ENCODE measurements around the gene CERS1.

The CERS1 gene

GRCh38 chr19:18898607-18899408 lies 2.9 kb upstream of the CERS1 start:
- DNase-seq (ENCODE audit: low read depth in 2 of 2, low spot score in 1 of 2) = no peak

- DNase-seq (ENCODE audit: low read depth in 2 of 2, low spot score in 1 of 2) = no peak
These were observed 2.2 kb upstream of the CERS1 start for GRCh38 chr19:18898081-18898606.

GRCh38 chr19:18897094-18898029 lies 1.4 kb upstream of the CERS1 start:
- DNase-seq (ENCODE audit: low read depth in 2 of 2, low spot score in 1 of 2) = no peak

DNA sequence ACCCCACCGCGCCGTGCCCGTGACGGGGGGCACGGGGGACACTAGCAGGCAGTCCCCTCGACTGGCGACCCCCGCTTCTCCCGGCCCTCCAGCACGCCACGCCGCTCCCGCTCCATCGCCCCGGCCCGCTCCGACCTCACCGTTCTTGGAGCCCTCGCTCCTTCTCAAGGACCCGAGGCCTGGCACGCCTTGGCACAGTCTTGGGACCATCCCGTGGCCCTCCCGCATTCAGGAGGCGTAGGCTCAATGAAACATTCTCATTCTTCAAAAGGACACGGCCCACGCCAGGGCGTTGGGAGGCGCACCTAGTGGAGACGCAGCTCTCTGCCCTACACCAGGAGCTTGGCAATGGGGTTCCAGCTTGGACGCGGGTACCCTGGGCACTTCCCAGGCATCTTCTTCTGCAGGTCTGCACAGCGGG lies 473 bp upstream of the CERS1 start:
- no peak for DNase-seq (ENCODE audit: low read depth in 2 of 2, low spot score in 1 of 2)

DNA sequence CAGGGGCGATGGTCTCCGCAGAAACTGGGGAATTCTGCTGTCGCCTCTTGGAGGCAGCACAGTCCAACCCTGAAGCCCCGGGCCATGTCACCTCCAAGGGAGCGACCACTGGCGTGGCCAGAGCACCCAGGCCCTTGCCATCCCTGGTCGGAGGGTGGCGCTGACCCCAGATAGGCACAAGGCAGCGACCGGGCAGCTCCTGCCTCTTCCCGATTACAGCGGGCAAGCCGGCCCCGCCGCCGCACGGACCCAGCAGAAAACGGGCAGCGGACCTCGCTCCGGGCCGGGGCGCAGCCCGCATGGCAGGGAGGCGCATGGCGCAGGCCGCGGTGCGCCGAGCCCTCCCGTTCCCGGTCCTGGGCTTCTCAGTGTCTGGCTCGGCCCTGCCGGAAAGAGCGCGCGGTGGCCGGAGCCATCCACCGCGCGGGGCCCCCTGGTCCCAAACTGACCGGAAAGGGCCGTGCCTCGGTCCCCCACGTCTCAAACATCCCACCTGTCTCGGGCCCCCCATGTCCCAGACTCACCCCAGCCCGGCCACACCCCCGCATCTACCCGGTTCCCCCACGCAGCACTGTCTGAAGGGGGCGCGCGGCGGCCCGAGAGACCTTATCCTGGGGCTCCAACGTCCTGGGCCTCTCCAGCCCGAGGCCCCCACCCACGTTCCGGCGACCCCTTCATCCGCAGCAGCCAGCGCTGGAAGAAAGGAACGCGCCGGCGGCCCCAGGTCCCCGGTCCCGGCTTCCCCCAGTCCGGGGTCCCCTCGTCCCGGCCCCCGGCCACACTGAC lies 727 bp downstream of the CERS1 start:
- no peak for DNase-seq (ENCODE audit: low read depth in 2 of 2, low spot score in 1 of 2)

DNA sequence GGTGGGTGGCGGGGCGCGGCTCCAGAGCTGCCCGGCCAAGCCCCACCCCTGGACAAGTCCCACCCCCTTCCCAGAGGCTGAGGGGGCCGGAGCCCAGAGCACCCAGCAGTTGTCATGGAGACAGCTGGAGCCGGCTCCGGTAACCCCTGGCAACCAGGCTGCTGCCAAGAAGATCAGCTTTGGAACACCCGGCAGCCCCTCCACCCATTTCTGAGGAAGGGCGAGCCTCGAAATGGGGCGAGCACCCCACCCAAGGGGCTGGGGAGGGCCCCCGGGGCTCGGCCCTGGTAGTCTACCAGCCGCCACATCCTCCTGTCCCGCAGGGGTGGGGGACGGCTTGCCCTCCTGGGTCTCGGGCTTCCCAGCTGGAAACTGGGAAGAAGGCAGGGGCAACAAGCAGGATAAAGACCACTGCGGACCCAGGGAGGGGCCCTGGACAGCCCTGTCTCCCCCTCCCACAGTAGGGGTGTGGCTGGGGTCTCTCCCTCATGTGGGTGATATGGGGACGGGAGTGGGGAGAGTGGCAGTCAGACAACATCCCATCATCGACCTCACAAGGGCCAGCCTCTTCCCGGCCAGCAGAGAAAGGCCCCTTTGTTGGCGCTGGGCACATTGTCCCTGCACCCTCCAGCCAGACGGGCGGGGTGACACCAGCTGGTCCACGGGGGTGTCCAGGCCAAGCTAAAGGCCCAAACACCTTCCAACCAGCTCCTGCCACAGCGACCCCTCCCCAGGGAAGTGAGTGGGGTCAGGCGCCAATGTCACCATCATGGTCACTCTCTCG lies 1.5 kb downstream of the CERS1 start:
- no peak for DNase-seq (ENCODE audit: low read depth in 2 of 2, low spot score in 1 of 2)

DNA sequence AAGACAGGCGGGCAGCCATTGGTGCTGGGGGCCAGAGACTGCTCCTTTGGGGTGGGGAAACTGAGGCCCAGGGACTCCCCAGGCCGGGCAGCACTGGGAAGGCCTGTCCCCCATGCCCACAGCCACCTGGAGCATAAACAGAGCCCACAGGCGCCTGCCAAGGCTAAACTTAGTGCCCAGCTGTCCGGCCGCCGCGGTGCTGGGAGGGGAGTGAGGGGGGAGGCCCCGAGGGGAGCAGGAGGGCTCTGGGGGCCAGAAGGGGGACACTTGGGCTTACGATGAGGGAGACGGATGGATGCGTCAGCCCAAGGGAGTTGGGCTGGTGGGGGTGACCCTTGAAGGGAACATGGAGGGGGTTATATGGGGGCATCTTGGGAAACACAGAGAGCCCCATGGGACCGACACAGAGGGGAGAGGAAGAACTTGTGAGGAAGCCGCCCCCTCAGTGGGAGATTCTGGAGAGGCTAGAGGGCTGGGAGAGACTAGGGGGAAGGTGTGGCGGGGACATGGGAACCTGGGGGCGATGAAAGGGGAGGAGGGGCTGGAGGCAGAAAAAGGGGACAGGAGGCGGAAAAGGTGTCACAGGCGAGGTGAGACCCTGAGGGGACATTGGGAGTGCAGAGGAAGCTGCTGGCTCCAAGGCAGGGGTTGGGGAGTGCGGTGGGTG lies 2.2 kb downstream of the CERS1 start:
- DNase-seq (ENCODE audit: low read depth in 2 of 2, low spot score in 1 of 2) = no peak

DNA sequence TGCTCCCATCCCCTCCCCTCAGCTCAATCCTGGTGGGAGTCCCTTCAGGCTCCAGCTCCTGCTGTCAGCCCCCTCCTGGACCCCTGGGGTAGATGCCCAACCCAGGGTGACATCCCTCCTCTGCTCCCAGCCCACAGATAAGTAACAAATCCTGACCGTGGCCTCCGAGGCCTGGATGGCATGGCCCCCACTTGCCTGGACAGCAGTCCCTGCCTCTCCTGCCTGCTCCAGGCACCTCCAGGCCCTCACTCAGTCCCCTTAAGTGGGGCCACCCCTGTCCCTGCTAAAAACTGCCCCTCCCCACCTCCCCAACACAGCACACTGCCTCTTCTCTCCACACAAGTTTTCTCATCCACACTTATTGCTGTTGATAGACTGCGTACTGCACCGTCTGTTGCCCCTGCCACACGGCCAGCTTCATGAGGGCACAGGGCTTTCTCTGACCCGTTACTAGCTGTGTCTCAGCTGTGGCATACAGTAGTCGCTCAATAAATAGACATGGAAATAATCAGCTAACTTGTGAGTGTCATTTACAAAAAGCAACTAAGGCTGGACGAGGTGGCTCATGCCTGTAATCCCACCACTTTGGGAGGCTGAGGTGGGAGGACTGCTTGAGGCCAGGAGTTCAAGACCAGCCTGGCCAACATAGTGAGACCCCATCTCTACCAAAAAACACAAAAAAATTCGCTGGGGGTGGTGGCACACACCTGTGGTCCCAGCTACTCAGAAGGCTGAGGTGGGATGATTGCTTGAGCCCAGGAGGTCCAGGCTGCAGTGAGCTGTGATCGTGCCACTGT lies 5.8 kb downstream of the CERS1 start:
- DNase-seq (ENCODE audit: low read depth in 2 of 2, low spot score in 1 of 2) = no peak

GRCh38 chr19:18886972-18887371 lies 9.0 kb downstream of the CERS1 start:
- DNase-seq (ENCODE audit: low read depth in 2 of 2, low spot score in 1 of 2) = no peak

DNA sequence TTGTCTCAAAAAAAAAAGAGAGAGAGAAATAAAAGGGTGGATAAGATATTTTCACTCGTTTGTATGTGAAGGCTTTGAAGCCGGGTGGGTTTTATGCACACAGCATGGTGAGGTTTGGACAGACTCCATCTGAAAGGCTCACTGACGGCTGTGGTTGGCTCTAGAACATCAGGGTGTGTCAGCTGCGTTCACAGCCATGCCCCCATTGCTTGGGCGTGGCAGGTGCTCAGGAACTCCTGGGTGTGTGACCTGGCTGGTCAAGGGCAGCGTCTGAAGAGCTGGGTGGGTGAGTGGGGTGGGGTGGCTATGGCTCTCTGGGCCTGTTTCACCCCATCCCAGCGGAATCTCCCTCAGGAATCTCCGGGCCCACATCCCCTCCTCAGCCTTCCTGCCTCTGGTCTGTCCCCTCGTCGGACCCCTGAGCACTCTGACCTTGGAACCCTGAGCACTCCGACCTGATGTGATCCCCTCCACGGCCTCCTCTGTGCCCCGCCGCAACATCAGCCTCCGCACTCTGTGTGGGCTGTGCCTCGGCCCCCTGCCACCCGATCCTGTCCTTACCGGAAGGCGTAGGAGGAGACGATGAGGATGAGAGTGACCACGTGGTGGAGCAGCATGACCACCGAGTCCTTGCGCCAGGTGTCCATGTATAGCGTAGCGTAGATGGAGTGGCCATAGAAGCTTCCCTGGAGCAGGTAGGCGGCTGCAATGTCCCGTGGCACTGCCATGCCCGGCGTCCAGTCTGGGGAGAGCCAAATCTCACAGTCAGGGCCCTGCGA lies 12.2 kb downstream of the CERS1 start:
- DNase-seq (ENCODE audit: low read depth in 2 of 2, low spot score in 1 of 2) = no peak

- DNase-seq (ENCODE audit: low read depth in 2 of 2, low spot score in 1 of 2) = no peak
These were observed 14.5 kb downstream of the CERS1 start for GRCh38 chr19:18881491-18881890.

DNA sequence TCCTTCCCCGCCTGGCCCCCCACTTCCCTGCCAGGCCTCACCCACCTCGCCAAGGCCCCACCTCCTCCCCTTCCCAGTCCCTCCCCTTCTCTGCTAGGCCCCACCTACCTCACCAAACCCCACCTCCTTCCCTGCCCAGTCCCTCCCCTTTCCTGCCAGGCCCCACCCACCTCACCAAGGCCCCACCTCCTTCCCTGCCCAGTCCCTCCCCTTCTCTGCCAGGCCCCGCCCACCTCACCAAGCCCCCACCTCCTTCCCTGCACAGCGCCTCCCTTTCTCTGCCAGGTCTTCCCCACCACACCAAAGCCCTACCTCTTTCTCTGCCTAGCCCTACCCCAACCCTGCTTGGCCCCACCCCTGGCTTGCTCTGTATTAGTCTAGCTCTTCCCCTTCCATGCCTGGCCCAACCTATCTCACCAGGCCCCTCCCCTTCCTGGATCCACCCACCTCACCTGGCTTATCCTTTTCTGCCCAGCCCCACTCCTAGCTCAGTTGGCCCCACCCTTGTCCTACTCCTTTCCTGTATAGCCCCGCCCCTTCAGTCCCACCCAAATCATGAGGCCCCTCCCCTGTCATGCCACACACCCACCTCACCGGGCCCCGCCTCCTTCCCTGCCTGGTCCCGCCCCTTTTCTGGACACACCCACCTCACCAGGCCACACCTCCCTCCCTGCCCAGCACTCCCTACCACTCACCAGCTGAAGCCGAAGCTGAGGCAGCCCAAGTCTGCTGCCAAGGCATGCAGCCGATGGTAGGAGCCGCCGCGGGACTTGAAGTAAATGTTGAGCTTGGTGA lies 16.2 kb downstream of the CERS1 start:
- no peak for DNase-seq (ENCODE audit: low read depth in 2 of 2, low spot score in 1 of 2)

- no peak for DNase-seq (ENCODE audit: low read depth in 2 of 2, low spot score in 1 of 2)
These were observed 16.9 kb downstream of the CERS1 start for GRCh38 chr19:18878858-18879578.

- DNase-seq (ENCODE audit: low read depth in 2 of 2, low spot score in 1 of 2) = no peak
These were observed 17.7 kb downstream of the CERS1 start for GRCh38 chr19:18878058-18878797.

- no peak for DNase-seq (ENCODE audit: low read depth in 2 of 2, low spot score in 1 of 2)
These were observed 19.1 kb downstream of the CERS1 start for GRCh38 chr19:18876865-18877264.

DNA sequence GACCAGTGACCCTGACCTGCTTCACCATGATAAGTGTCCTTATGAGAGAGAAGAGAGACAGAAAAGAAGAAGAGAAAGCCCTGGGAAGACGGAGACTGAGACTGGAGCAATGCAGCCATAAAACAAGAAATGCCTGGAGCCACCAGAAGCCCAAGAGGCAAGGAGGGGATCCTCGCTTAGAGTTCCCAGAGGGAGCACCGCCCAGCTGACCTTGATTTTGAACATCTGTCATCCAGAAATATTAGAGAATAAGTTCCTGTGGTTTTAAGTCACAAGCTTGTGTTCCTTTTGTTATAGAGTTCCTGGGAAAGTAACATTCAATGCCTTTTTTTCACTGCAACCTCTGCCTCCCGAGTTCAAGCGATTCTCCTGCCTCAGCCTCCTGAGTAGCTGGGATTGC lies 20.2 kb downstream of the CERS1 start:
- DNase-seq (ENCODE audit: low read depth in 2 of 2, low spot score in 1 of 2) = no peak
